ENCODE data around the gene ABL2. TPM values are rescaled to one million over a fixed set of nuclear protein-coding genes. Genes with fewer than 3 reads are reported as not detected.

ABL2 gene
- total and polyA plus RNA-seq, 9 of the 15 experiments (the other 6 are each of a cell fraction or from before 2014, with no cell fraction given) = 1.4 to 15.0 (median 8.6) TPM

GRCh38 chr1:179229214-179230140 is at the start of gene ABL2 (continued):
- TF ChIP-seq MGA (IDR thresholded peaks at IDR 0.05) (peak; percentile 76), POLR2B (IDR thresholded peaks at IDR 0.05; ENCODE audit: low read depth, partially characterized antibody) (peak; percentile 29), FOXM1 (IDR thresholded peaks at IDR 0.05; ENCODE audit: low read depth) (no peak), FOXM1 (CRISPR knock-in tag; IDR thresholded peaks at IDR 0.05; ENCODE audit: low read depth) (0 out of 2 replicates have a peak, but pooled peaks have one; percentile 17), ZNF592 (IDR thresholded peaks at IDR 0.05) (no peak), DNMT1 (IDR thresholded peaks at IDR 0.05) (no peak), ATF1 (CRISPR knock-in tag; IDR thresholded peaks at IDR 0.05) (no peak), ATF1 (tag; IDR thresholded peaks at IDR 0.05) (0 out of 2 replicates have a peak, but pooled peaks have one; percentile 1)
